ENCODE measurements around the gene PAQR8. TPM values are rescaled to one million over a fixed set of nuclear protein-coding genes. Genes with fewer than 3 reads are reported as not detected.

The PAQR8 gene
- total and polyA plus RNA-seq, 2 donors (not counting 1 experiment from before 2014, with no cell fraction given) = 2.6 to 6.1 TPM

GRCh38 chr6:52390361-52390727, 28.4 kb downstream of the PAQR8 start:
- H3K9me3 ChIP-seq (ENCODE audit: control insufficient read depth, insufficient read depth, low read depth, low read length) = no peaks in the 10 kb centered on the region
- no peak overlapping the region for H3K9ac ChIP-seq (ENCODE audit: insufficient read depth, low read length)
- DNase-seq (ENCODE audit: low read depth in 2 of 2) = peak; percentile 33 to 80
- no peak overlapping the region for H2AFZ ChIP-seq (ENCODE audit: low read length)
- TF ChIP-seq CTCF (conservative IDR thresholded peaks at IDR 0.05 in 1 of 2, IDR thresholded peaks at IDR 0.05 in 1 of 2; ENCODE audit: low read depth in 1 of 2, low read length in 2 of 2) (no peak), EZH2 (IDR thresholded peaks at IDR 0.05; ENCODE audit: low read length, missing control alignments) (no peak)
- H3K4me3 ChIP-seq (replicated peaks in 1 of 4; ENCODE audit: control extremely low read depth in 1 of 4, insufficient read depth in 1 of 4, low read depth in 3 of 4, low read length in 4 of 4) = no peak overlapping the region
- H3K27me3 ChIP-seq (ENCODE audit: control insufficient read depth, insufficient read depth, low read length) = no peaks in the 10 kb centered on the region
- peak overlapping the region; percentile 19 for H3K4me2 ChIP-seq (ENCODE audit: extremely low read depth, insufficient read depth, low read length)
- H3K79me2 ChIP-seq (ENCODE audit: control insufficient read depth, insufficient read depth, low read length) = no peaks in the 10 kb centered on the region
- H3K36me3 ChIP-seq (ENCODE audit: control insufficient read depth, insufficient read depth, low read length) = no peaks in the 10 kb centered on the region
- peaks cover 4% of the 10 kb centered on the region for H3K4me1 ChIP-seq (ENCODE audit: control insufficient read depth, extremely low read depth, insufficient read depth, low read length)
- no peak overlapping the region for H3K27ac ChIP-seq (ENCODE audit: insufficient read depth, low read length)
- H4K20me1 ChIP-seq (ENCODE audit: control insufficient read depth, extremely low read depth, insufficient read depth, low read length) = no peaks in the 10 kb centered on the region

GRCh38 chr6:52391599-52391998, 29.6 kb downstream of the PAQR8 start:
- no peaks in the 10 kb centered on the region for H3K79me2 ChIP-seq (ENCODE audit: control insufficient read depth, insufficient read depth, low read length)
- H3K36me3 ChIP-seq (ENCODE audit: control insufficient read depth, insufficient read depth, low read length) = no peaks in the 10 kb centered on the region
- H3K9ac ChIP-seq (ENCODE audit: insufficient read depth, low read length) = no peak overlapping the region
- no peaks in the 10 kb centered on the region for H3K27me3 ChIP-seq (ENCODE audit: control insufficient read depth, insufficient read depth, low read length)
- no peak overlapping the region for H2AFZ ChIP-seq (ENCODE audit: low read length)
- TF ChIP-seq CTCF (conservative IDR thresholded peaks at IDR 0.05 in 1 of 2, IDR thresholded peaks at IDR 0.05 in 1 of 2; ENCODE audit: low read depth in 1 of 2, low read length in 2 of 2) (no peak), EZH2 (IDR thresholded peaks at IDR 0.05; ENCODE audit: low read length, missing control alignments) (no peak)
- H4K20me1 ChIP-seq (ENCODE audit: control insufficient read depth, extremely low read depth, insufficient read depth, low read length) = no peaks in the 10 kb centered on the region
- H3K4me3 ChIP-seq (replicated peaks in 1 of 4; ENCODE audit: control extremely low read depth in 1 of 4, insufficient read depth in 1 of 4, low read depth in 3 of 4, low read length in 4 of 4) = no peak overlapping the region
- no peak for DNase-seq (ENCODE audit: low read depth in 2 of 2)
- no peak overlapping the region for H3K4me2 ChIP-seq (ENCODE audit: extremely low read depth, insufficient read depth, low read length)
- peaks cover 4% of the 10 kb centered on the region for H3K4me1 ChIP-seq (ENCODE audit: control insufficient read depth, extremely low read depth, insufficient read depth, low read length)
- H3K9me3 ChIP-seq (ENCODE audit: control insufficient read depth, insufficient read depth, low read depth, low read length) = no peaks in the 10 kb centered on the region
- no peak overlapping the region for H3K27ac ChIP-seq (ENCODE audit: insufficient read depth, low read length)

- no peaks in the 10 kb centered on the region for H3K9me3 ChIP-seq (ENCODE audit: control insufficient read depth, insufficient read depth, low read depth, low read length)
- no peaks in the 10 kb centered on the region for H3K79me2 ChIP-seq (ENCODE audit: control insufficient read depth, insufficient read depth, low read length)
- peaks cover 4% of the 10 kb centered on the region for H3K4me1 ChIP-seq (ENCODE audit: control insufficient read depth, extremely low read depth, insufficient read depth, low read length)
- TF ChIP-seq CTCF (conservative IDR thresholded peaks at IDR 0.05 in 1 of 2, IDR thresholded peaks at IDR 0.05 in 1 of 2; ENCODE audit: low read depth in 1 of 2, low read length in 2 of 2) = no peak
- no peak for TF ChIP-seq EZH2 (IDR thresholded peaks at IDR 0.05; ENCODE audit: low read length, missing control alignments)
- no peaks in the 10 kb centered on the region for H4K20me1 ChIP-seq (ENCODE audit: control insufficient read depth, extremely low read depth, insufficient read depth, low read length)
- no peak overlapping the region for H3K27ac ChIP-seq (ENCODE audit: insufficient read depth, low read length)
- H3K4me2 ChIP-seq (ENCODE audit: extremely low read depth, insufficient read depth, low read length) = peak overlapping the region; percentile 15
- H3K9ac ChIP-seq (ENCODE audit: insufficient read depth, low read length) = no peak overlapping the region
- H2AFZ ChIP-seq (ENCODE audit: low read length) = no peak overlapping the region
- no peaks in the 10 kb centered on the region for H3K36me3 ChIP-seq (ENCODE audit: control insufficient read depth, insufficient read depth, low read length)
- no peaks in the 10 kb centered on the region for H3K27me3 ChIP-seq (ENCODE audit: control insufficient read depth, insufficient read depth, low read length)
- peak; percentile 43 to 84 for DNase-seq (ENCODE audit: low read depth in 2 of 2)
- no peak overlapping the region for H3K4me3 ChIP-seq (replicated peaks in 1 of 4; ENCODE audit: control extremely low read depth in 1 of 4, insufficient read depth in 1 of 4, low read depth in 3 of 4, low read length in 4 of 4)
Observed at GRCh38 chr6:52392944-52393343, 31.0 kb downstream of the PAQR8 start.
